Testis (tissue), 2 donors: ENCODE data around the gene LHX4.

Experiments
- POLR2A ChIP-seq: fragments of 450-650 bp; IDR thresholded peaks from one replicate; pipeline ENCODE4 v1.6.1; 2017; ENCODE audit warnings: antibody characterized with exemption, mild to moderate bottlenecking, moderate library complexity
- TF ChIP-seq, protein P1 (sequence below), 3 experiments: fragments of 450-650 bp in 2 of 3; fragments of 200-600 bp in 1 of 3; sonication (generic) in 1 of 3; IDR thresholded peaks; one replicate each; pipeline ENCODE4 v1.5.1; 2016 to 2019; ENCODE audit warnings: antibody characterized with exemption in 3 of 3, mild to moderate bottlenecking in 2 of 3, moderate library complexity in 1 of 3

DNA sequence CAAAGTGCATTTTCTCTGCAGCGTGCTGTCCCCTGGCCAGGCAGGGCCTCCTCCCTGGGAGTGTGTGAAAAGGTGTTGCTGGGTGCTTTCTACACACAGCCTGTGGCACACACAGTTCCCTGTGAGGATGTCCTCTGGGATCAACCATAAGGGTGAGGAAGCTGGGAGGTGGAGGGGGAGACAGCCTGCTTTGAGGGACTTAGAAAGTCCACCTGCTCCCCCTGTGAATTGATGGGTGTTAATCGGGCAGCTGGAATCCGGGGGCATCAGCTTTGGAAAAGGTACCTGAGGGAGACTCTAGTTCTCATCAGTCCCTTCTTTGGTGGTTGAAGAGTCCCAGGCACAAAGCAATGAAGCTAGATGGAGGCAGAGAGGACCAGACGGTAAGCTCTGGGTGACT lies 35.8 kb downstream of the LHX4 start:
- TF ChIP-seq, protein P1, sequence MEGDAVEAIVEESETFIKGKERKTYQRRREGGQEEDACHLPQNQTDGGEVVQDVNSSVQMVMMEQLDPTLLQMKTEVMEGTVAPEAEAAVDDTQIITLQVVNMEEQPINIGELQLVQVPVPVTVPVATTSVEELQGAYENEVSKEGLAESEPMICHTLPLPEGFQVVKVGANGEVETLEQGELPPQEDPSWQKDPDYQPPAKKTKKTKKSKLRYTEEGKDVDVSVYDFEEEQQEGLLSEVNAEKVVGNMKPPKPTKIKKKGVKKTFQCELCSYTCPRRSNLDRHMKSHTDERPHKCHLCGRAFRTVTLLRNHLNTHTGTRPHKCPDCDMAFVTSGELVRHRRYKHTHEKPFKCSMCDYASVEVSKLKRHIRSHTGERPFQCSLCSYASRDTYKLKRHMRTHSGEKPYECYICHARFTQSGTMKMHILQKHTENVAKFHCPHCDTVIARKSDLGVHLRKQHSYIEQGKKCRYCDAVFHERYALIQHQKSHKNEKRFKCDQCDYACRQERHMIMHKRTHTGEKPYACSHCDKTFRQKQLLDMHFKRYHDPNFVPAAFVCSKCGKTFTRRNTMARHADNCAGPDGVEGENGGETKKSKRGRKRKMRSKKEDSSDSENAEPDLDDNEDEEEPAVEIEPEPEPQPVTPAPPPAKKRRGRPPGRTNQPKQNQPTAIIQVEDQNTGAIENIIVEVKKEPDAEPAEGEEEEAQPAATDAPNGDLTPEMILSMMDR (IDR thresholded peaks at IDR 0.05), result no peak
- no peak for TF ChIP-seq POLR2A
